OCI-LY3 (cell line): ENCODE measurements around the gene APOBEC3B.

Experiments
- CTCF ChIP-seq: fragments of 200-600, 300-600 bp; sonication (generic); IDR thresholded peaks from 2 replicates; pipeline ENCODE4 v1.5.1; 2014; ENCODE audit warnings: antibody characterized with exemption, low read length, low read depth
- EZH2phosphoT487 ChIP-seq: fragments of 200-600 bp; shearing (Covaris generic); IDR thresholded peaks from 2 replicates; pipeline ENCODE4 v1.6.1; 2018; ENCODE audit warnings: antibody characterized with exemption, mixed run types, low read depth

GRCh38 chr22:38981992-38982927 lies at the start of gene APOBEC3B:
- TF ChIP-seq CTCF (no peak), EZH2phosphoT487 (no peak)
